ENCODE measurements around the gene CHIA.

CHIA gene

DNA sequence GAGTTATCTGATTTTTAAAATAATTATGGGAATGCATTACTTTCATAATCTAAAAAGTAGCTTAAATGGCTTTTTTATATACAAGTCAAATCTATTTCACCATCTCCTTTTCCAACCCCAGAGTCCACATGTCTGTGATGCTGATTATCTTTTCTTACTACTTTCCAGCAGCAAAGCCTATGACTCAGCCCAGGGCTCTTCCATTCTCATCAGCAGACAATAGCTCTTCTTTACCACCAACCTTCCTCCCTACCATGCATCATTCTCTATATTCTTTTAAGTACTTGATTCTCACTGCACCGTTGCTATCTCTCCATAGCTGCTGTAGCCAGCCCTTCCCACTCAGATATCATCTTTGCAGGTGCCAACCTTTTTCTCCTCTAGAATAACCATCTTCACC is 75.6 kb downstream of the CHIA start:
- no peak for DNase-seq (ENCODE audit: low spot score)
- TF ChIP-seq, protein P1, sequence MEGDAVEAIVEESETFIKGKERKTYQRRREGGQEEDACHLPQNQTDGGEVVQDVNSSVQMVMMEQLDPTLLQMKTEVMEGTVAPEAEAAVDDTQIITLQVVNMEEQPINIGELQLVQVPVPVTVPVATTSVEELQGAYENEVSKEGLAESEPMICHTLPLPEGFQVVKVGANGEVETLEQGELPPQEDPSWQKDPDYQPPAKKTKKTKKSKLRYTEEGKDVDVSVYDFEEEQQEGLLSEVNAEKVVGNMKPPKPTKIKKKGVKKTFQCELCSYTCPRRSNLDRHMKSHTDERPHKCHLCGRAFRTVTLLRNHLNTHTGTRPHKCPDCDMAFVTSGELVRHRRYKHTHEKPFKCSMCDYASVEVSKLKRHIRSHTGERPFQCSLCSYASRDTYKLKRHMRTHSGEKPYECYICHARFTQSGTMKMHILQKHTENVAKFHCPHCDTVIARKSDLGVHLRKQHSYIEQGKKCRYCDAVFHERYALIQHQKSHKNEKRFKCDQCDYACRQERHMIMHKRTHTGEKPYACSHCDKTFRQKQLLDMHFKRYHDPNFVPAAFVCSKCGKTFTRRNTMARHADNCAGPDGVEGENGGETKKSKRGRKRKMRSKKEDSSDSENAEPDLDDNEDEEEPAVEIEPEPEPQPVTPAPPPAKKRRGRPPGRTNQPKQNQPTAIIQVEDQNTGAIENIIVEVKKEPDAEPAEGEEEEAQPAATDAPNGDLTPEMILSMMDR (IDR thresholded peaks at IDR 0.05; ENCODE audit: extremely low read depth, missing control alignments): no peak

DNA sequence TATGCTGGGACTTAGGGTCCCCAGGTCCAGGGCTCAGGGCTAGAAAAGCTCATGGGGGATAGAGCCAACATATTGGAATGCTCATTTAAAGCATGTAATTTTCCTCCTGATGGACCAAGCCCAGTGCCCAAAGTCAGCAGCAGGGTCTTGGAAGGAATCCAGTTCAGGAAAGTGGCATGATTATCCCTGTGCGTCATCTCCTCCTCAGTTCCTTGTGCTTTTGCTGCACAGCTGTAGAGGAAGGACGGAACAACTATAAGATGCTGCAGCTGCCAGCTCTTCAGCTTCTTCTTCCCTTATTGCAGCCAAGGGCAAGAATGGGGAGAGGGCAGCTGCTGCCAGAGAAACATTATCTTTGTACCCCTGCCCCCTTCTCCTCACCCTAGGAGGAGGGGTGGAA is 78.5 kb downstream of the CHIA start:
- TF ChIP-seq, protein P1 (IDR thresholded peaks at IDR 0.05; ENCODE audit: extremely low read depth, missing control alignments): no peak

DNA sequence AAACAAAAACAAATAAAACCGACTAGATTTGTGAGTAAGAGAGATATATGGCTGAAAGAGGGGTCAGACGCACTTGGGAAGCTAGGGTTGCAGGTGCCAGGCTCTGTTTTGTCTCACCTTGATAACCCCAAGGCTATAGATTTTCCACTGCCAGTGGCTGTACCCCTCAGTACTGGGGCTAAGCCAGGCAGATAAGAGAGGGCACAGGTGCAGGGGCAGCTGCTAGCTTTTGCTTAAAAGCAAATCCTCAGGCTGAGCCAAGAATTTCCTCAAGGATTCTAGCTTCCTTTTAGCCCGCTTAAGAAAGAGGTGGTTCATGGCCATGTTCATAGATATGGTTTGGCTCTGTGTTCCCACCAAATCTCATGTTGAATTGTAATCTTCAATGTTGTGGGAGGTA is 79.0 kb downstream of the CHIA start:
- no peak for DNase-seq (ENCODE audit: low spot score)
- TF ChIP-seq, protein P1 (IDR thresholded peaks at IDR 0.05; ENCODE audit: extremely low read depth, missing control alignments): no peak

More for the DNA sequence above, 78.5 kb downstream of the CHIA start:
- DNase-seq (ENCODE audit: low spot score): no peak

Data from GM20000 (cell line).